IMR-90 (cell line): ENCODE results near the gene ADGRF3.

ENCODE experiments used
- BHLHE40 ChIP-seq: fragments of 150-350 bp; IDR thresholded peaks from 2 replicates; pipeline ENCODE4 v1.6.1; 2016; ENCODE audit warnings: mild to moderate bottlenecking, low read depth, low read length
- CTCF ChIP-seq: conservative IDR thresholded peaks from 2 replicates; pipeline ENCODE4 v1.5.1; 2012; ENCODE audit warnings: mild to moderate bottlenecking, low read depth, low read length, improper control_type of control experiment
- MAZ ChIP-seq: IDR thresholded peaks from 2 replicates; pipeline ENCODE4 v1.6.1; 2012; ENCODE audit warnings: low read depth, mild to moderate bottlenecking, low read length, improper control_type of control experiment, moderate library complexity, borderline replicate concordance
- MXI1 ChIP-seq: IDR thresholded peaks from 2 replicates; pipeline ENCODE4 v1.6.1; 2012; ENCODE audit warnings: low read depth, mild to moderate bottlenecking, low read length, moderate library complexity, borderline replicate concordance
- NFE2L2 ChIP-seq: fragments of 150-350 bp; IDR thresholded peaks from 2 replicates; pipeline ENCODE4 v1.6.1; 2016; ENCODE audit warnings: low read depth, mild to moderate bottlenecking, low read length
- POLR2A ChIP-seq: IDR thresholded peaks from 2 replicates; pipeline ENCODE4 v1.6.1; 2012; ENCODE audit warnings: mild to moderate bottlenecking, low read depth, low read length
- RFX5 ChIP-seq: IDR thresholded peaks from 2 replicates; pipeline ENCODE4 v1.8.0; 2012; ENCODE audit warnings: low read depth, mild to moderate bottlenecking, low read length, moderate library complexity
- USF2 ChIP-seq: fragments of 150-350 bp; IDR thresholded peaks from 2 replicates; pipeline ENCODE4 v1.6.1; 2017; ENCODE audit warnings: mild to moderate bottlenecking, antibody characterized with exemption, low read length, low read depth

GRCh38 chr2:26355038-26355995 lies 8.7 kb upstream of the ADGRF3 start:
- TF ChIP-seq CTCF (no peak), BHLHE40 (0 out of 2 replicates have a peak, but pooled peaks have one; percentile 20), MXI1 (no peak), USF2 (no peak), RFX5 (no peak), POLR2A (no peak), NFE2L2 (peak; percentile 84), MAZ (no peak)
